HG02970 (cell line): ENCODE measurements around the gene F2RL2.

Experiments
- ATAC-seq: cut with Tn5 transposase; IDR thresholded peaks from one replicate; pipeline ENCODE4 v1.9.1; 2021; ENCODE audit warnings: mild to moderate bottlenecking, moderate library complexity, moderate number of reproducible peaks; ENCODE audit not compliant: unreplicated experiment, low FRiP score

F2RL2 gene

GRCh38 chr5:76622973-76623596, at the start of gene F2RL2:
Gene F2RL2, minus strand, starts transcription at chr5:76623403. Its CDS starts 173 bp downstream, at chr5:76623230.
- no peak for ATAC-seq

- no peak for ATAC-seq
Observed at GRCh38 chr5:76672242-76672641, 49.0 kb upstream of the F2RL2 start.

GRCh38 chr5:76670508-76670907, 47.3 kb upstream of the F2RL2 start:
- ATAC-seq, result no peak

GRCh38 chr5:76669245-76669644, 46.0 kb upstream of the F2RL2 start:
- ATAC-seq, result no peak

- ATAC-seq, result no peak
Observed at GRCh38 chr5:76667495-76667894, 44.3 kb upstream of the F2RL2 start.

- ATAC-seq, result no peak
Observed at GRCh38 chr5:76664079-76664478, 40.9 kb upstream of the F2RL2 start.

GRCh38 chr5:76663573-76663972, 40.4 kb upstream of the F2RL2 start:
- ATAC-seq, result no peak

GRCh38 chr5:76662521-76662920, 39.3 kb upstream of the F2RL2 start:
- ATAC-seq, result no peak

- ATAC-seq, result no peak
Observed at GRCh38 chr5:76660360-76660759, 37.2 kb upstream of the F2RL2 start.

- no peak for ATAC-seq
Observed at GRCh38 chr5:76657683-76658311, 34.6 kb upstream of the F2RL2 start.

- no peak for ATAC-seq
Observed at GRCh38 chr5:76657091-76657490, 33.9 kb upstream of the F2RL2 start.

GRCh38 chr5:76652809-76653414, 29.7 kb upstream of the F2RL2 start:
- no peak for ATAC-seq

GRCh38 chr5:76649140-76649539, 25.9 kb upstream of the F2RL2 start:
- ATAC-seq, result no peak

- no peak for ATAC-seq
Observed at GRCh38 chr5:76643371-76643770, 20.2 kb upstream of the F2RL2 start.

- ATAC-seq, result no peak
Observed at GRCh38 chr5:76642390-76643040, 19.3 kb upstream of the F2RL2 start.

- no peak for ATAC-seq
Observed at GRCh38 chr5:76641514-76642120, 18.4 kb upstream of the F2RL2 start.

GRCh38 chr5:76638479-76638878, 15.3 kb upstream of the F2RL2 start:
- no peak for ATAC-seq

- ATAC-seq, result no peak
Observed at GRCh38 chr5:76637490-76637889, 14.3 kb upstream of the F2RL2 start.

- ATAC-seq, result no peak
Observed at GRCh38 chr5:76634661-76635060, 11.5 kb upstream of the F2RL2 start.

GRCh38 chr5:76626738-76627137, 3.5 kb upstream of the F2RL2 start:
- no peak for ATAC-seq
